ENCODE data around the gene CARD6.

DNA sequence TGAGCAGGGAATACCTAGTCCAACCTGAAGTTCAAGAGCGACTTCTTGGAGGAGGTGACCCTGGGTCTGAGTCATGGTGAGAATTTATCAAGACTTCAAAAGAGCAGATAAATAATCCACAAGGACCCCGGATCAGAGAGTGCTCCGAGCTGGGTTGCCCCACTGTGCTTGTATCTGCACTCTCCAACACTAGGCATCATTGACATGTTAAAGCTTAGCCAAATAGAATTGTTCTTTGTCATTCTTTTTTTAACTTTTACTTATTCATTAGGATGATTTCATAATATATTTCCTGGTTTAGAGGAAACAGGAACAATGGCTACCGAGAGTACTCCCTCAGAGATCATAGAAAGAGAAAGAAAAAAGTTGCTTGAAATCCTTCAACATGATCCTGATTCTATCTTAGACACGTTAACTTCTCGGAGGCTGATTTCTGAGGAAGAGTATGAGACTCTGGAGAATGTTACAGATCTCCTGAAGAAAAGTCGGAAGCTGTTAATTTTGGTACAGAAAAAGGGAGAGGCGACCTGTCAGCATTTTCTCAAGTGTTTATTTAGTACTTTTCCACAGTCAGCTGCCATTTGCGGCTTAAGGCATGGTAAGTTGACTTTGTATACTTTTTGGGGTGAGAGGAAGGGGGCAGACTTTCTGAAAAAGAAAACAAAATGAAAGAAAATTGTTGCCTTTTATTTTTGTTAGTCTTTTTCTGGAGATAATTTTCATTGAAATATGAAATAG lies at the start of gene CARD6:
- TF ChIP-seq SMC3 (IDR thresholded peaks at IDR 0.05; ENCODE audit: low read depth, low read length) (no peak), POLR2A (IDR thresholded peaks at IDR 0.05; ENCODE audit: low read depth, low read length) (no peak), MXI1 (IDR thresholded peaks at IDR 0.05; ENCODE audit: borderline replicate concordance, low read depth, low read length) (no peak), MAZ (IDR thresholded peaks at IDR 0.05; ENCODE audit: borderline replicate concordance, low read depth, low read length) (no peak), CEBPB (IDR thresholded peaks at IDR 0.05; ENCODE audit: low read depth, low read length) (no peak), RAD21 (IDR thresholded peaks at IDR 0.05; ENCODE audit: low read length) (no peak), RCOR1 (IDR thresholded peaks at IDR 0.05; ENCODE audit: insufficient replicate concordance, low read length) (no peak), ELK1 (IDR thresholded peaks at IDR 0.05; ENCODE audit: borderline replicate concordance, low read depth, low read length) (no peak), CHD1 (IDR thresholded peaks at IDR 0.05; ENCODE audit: low read depth, low read length) (no peak)
- TF ChIP-seq, protein P1, sequence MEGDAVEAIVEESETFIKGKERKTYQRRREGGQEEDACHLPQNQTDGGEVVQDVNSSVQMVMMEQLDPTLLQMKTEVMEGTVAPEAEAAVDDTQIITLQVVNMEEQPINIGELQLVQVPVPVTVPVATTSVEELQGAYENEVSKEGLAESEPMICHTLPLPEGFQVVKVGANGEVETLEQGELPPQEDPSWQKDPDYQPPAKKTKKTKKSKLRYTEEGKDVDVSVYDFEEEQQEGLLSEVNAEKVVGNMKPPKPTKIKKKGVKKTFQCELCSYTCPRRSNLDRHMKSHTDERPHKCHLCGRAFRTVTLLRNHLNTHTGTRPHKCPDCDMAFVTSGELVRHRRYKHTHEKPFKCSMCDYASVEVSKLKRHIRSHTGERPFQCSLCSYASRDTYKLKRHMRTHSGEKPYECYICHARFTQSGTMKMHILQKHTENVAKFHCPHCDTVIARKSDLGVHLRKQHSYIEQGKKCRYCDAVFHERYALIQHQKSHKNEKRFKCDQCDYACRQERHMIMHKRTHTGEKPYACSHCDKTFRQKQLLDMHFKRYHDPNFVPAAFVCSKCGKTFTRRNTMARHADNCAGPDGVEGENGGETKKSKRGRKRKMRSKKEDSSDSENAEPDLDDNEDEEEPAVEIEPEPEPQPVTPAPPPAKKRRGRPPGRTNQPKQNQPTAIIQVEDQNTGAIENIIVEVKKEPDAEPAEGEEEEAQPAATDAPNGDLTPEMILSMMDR (conservative IDR thresholded peaks at IDR 0.05; ENCODE audit: low read depth, low read length) = no peak
- TF ChIP-seq, protein P2, sequence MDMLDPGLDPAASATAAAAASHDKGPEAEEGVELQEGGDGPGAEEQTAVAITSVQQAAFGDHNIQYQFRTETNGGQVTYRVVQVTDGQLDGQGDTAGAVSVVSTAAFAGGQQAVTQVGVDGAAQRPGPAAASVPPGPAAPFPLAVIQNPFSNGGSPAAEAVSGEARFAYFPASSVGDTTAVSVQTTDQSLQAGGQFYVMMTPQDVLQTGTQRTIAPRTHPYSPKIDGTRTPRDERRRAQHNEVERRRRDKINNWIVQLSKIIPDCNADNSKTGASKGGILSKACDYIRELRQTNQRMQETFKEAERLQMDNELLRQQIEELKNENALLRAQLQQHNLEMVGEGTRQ (IDR thresholded peaks at IDR 0.05; ENCODE audit: low read depth, low read length) = no peak

Data from IMR-90 (cell line).